Kidney (tissue), 14 donors: ENCODE results near the gene PHF13. TPM values are rescaled to one million over a fixed set of nuclear protein-coding genes. Genes with fewer than 3 reads are reported as not detected.

Source experiments
- DNase-seq, 5 donors: peaks; one replicate each; pipeline ENCODE4 v3.0.0-alpha.2; 2013 to 2020
- FAIRE-seq: peaks from 2 replicates; lab custom pipeline; 2012; peaks lifted over from hg19 to GRCh38; lab: Jason Lieb, UNC
- H3K27ac ChIP-seq, 2 donors: one replicate each; pipeline ENCODE4 v1.7.0; 2013; ENCODE audit warnings: low read depth in 2 of 2, low read length in 2 of 2, inconsistent platforms in 1 of 2
- H3K27me3 ChIP-seq: one replicate; pipeline ENCODE4 v1.7.1; 2013; ENCODE audit warnings: low read length, inconsistent platforms; ENCODE audit not compliant: control insufficient read depth, insufficient read depth
- H3K36me3 ChIP-seq, 3 donors: one replicate each; pipeline versions ENCODE4 v1.7.0 to v1.7.1; 2013; ENCODE audit warnings: low read length in 3 of 3, control low read depth in 1 of 3, inconsistent platforms in 1 of 3; ENCODE audit not compliant: insufficient read depth in 3 of 3, control insufficient read depth in 2 of 3
- H3K4me1 ChIP-seq, 3 donors: one replicate each; pipeline versions ENCODE4 v1.7.0 to v1.7.1; 2013; ENCODE audit warnings: low read length in 3 of 3, inconsistent platforms in 1 of 3, low read depth in 1 of 3; ENCODE audit not compliant: control insufficient read depth in 2 of 3, insufficient read depth in 2 of 3
- H3K4me3 ChIP-seq, 3 donors: one replicate each; pipeline versions ENCODE4 v1.7.0 to v1.8.1; 2013; ENCODE audit warnings: low read length in 3 of 3, control low read depth in 1 of 3, inconsistent platforms in 1 of 3
- H3K9ac ChIP-seq, 3 donors: one replicate each; pipeline versions ENCODE4 v1.7.0 to v1.7.1; 2013; ENCODE audit warnings: low read length in 3 of 3, control low read depth in 1 of 3, inconsistent platforms in 1 of 3
- H3K9me3 ChIP-seq, 3 donors: one replicate each; pipeline versions ENCODE4 v1.7.0 to v1.7.1; 2013; ENCODE audit warnings: low read length in 3 of 3, control low read depth in 1 of 3, inconsistent platforms in 1 of 3; ENCODE audit not compliant: control insufficient read depth in 2 of 3, insufficient read depth in 1 of 3
- CTCF ChIP-seq: IDR thresholded peaks from 3 replicates; pipeline ENCODE4 v1.5.1; 2012; ENCODE audit warnings: mild to moderate bottlenecking, moderate library complexity, borderline replicate concordance; ENCODE audit not compliant: insufficient read depth; ENCODE audit errors: extremely low read depth
- intact Hi-C: fragments of 100-400 bp; cut with DNase I; formaldehyde crosslinking; loops from one replicate; pipeline ENCODE4 v1.11.1; 2022
- polyA plus RNA-seq: library from polyadenylated mRNA; stranded (reverse); fragments of 350-450 nt; fragmentation: Illumina TruSeq; extraction: RNeasy Lipid Tissue Mini Kit (QIAGEN cat#74804); gene quantifications from one replicate; pipeline ENCODE4 v1.2.3, GENCODE V29; 2014; ENCODE audit warnings: low read depth, low replicate concordance; ENCODE audit not compliant: insufficient read depth
- total RNA-seq: library from RNA; stranded (reverse); fragmentation: NEBNext Ultra II Directional; extraction: Animal tissue kit (Norgen Biotek cat#: 25700); gene quantifications from one replicate; pipeline ENCODE4 v1.2.1, GENCODE V29; 2021
- donor health status: control.
- donor health status: control.
- donor health status: control.
- donor health status: control.
- donor health status: control.
- donor health status: DM: yes; HTN: yes; CAD: no.
- donor health status: Normal renal cell carcinoma (clear cell type).

Gene PHF13
- total and polyA plus RNA-seq, 2 donors from 2014 or later: 6.0 to 11.0 TPM

DNA sequence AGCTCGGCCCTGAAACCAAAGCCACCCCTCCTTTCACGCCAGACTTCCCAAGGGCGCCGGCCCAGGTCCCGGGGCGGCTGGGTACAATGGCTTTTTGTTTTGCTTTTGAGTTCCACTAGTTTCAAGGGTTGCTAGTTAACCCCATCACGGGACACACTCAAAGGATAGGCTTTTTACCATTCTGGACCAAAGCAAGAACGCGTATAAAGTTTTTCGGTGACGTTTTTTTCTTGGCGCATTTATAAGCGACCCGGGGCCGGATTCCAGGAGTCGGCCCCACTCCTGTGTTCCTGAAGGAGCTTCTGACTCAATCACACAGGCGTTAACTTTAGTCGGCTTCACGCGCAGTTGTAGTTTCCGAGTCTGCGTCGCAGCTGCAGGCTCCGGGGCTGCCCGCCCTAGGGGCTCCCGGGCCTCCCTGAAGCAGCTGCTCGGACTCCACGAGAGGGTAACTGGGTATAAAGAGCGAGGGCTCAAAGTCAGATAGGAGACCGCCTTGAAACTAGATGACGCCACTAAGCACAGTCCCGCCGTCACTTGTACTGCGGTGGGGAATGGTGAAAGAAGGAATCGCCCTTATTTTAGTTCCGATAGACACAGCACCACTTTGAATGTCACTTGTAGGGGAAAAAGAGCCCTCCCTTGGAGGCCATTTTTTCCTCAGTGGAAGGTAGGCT lies 10.2 kb upstream of the PHF13 start:
- Histone ChIP-seq H3K9ac (peak overlapping the region in 2 of 3 donors; percentile 82 to 87), H3K4me1 (peaks cover 5 to 30% (median 17%) of the 10 kb centered on the region in 3 donors), H3K27ac (peak overlapping the region; percentile 99), H3K4me3 (peak overlapping the region; percentile 50 to 99 (median 74)), H3K9me3 (no peaks in the 10 kb centered on the region), H3K36me3 (peaks cover 0 to 4% (median 0%) of the 10 kb centered on the region in 3 donors), H3K27me3 (no peaks in the 10 kb centered on the region)
- FAIRE-seq (no peak), DNase-seq (peak; percentile 69 to 89 (median 86))
- TF ChIP-seq CTCF: no peak
- intact Hi-C loops: no loop called here

DNA sequence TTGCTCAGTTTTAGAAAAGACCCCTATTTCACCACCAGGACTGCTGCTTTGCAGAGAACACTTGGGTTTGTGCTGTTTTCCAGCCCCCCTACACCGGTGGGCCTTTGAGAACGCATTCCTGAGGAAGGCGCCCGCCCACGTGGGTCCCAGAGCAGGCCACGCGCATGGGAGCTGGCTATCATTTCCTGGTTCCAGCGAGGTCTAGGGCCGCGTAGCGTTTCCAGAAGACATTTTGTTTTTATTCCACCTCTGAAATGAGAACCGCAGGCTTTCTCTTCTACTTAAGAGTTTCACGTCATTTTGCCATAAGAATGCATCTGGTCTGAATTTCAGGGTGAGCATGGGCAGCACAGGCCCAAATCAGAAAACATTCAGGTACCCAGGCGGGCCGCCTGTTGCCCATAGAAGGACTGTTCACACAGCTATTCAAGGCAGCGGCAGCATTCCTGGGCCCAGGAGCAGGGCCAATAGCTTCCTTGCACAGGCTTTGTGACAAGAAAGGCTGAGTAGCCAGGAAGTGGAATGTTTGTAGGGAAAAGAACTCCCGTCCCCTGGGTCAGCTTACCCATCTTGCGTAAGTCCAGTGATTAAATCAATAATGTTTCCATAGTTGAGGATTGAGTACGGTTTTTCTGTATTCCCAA lies 9.5 kb upstream of the PHF13 start:
- Histone ChIP-seq H3K4me1 (peaks cover 5 to 26% (median 13%) of the 10 kb centered on the region in 3 donors), H3K27me3 (no peaks in the 10 kb centered on the region), H3K9me3 (no peaks in the 10 kb centered on the region), H3K4me3 (peak overlapping the region; percentile 26 to 99 (median 74)), H3K9ac (peak overlapping the region in 2 of 3 donors; percentile 82 to 87), H3K36me3 (peaks cover 0 to under 1% (median 0%) of the 10 kb centered on the region in 3 donors), H3K27ac (peak overlapping the region; percentile 99)
- intact Hi-C loops: no loop called here
- no peak for TF ChIP-seq CTCF
- DNase-seq (peak; percentile 77 to 93 (median 81)), FAIRE-seq (no peak)

DNA sequence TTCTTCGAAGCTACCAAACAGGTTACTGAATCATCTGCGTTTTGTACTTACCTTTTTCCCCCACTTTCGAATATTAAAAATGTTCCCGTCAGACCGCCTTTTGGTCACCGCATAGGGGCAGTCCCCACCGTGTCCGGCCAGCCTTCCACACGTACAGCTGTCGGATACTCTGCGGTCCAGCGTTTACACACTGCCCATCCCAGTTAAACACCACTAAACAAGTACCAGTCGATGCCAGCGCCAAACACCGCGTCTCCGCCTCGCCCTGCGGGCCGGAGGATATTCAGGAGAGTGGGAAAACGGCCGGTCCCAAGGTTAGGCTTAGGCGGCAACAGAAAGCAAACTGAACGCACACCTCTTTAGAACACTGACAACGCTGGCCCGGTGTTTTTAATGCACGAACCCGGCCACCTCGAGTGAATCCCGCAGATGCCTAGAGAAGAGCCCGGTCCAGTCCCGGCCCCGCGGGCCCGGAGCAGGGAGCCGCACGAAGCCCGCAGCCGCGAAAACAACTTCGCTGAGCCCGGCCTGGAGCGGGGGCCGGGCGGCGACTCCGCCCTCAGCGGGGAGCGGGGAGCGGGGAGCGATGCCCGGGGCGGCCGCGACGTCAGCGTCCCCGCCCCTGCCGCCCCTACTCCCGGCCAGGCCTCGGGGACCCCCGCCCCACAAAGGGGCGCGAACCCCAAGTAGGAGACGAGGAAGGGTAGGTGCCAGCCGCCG lies 730 bp upstream of the PHF13 start:
- H3K27me3 ChIP-seq: no peaks in the 10 kb centered on the region
- no peak for FAIRE-seq
- H3K36me3 ChIP-seq: peaks cover 0 to 4% (median 0%) of the 10 kb centered on the region in 3 donors
- no peak for TF ChIP-seq CTCF
- peak in 4 of 5 donors; percentile 64 to 87 (median 79) for DNase-seq
- H3K27ac ChIP-seq: peak overlapping the region; percentile 96 to 97
- intact Hi-C loops: no loop called here
- no peaks in the 10 kb centered on the region for H3K9me3 ChIP-seq
- H3K4me1 ChIP-seq: no peaks in the 10 kb centered on the region
- peak overlapping the region; percentile 81 to 95 (median 85) for H3K9ac ChIP-seq
- H3K4me3 ChIP-seq: peak overlapping the region; percentile 87 to 94 (median 90)
